Psoas muscle (tissue), 8 donors: ENCODE data around the gene RAPGEF4. TPM values are rescaled to one million over a fixed set of nuclear protein-coding genes. Genes with fewer than 3 reads are reported as not detected.

Experiments
- ATAC-seq, 4 donors: fragments of 200-7000 bp; cut with Tn5 transposase; one replicate each; pipeline ENCODE4 v1.9.1; 2020; ENCODE audit warnings: moderate library complexity in 3 of 4, mild to moderate bottlenecking in 2 of 4
- DNase-seq, 2 donors: peaks; one replicate each; pipeline ENCODE4 v3.0.0-alpha.2; 2020
- H3K27ac ChIP-seq: fragments of 200-600 bp; one replicate; pipeline ENCODE4 v1.8.0; 2022
- H3K27me3 ChIP-seq, 3 donors: fragments of 200-600 bp in 1 of 3; one replicate each; pipeline versions ENCODE4 v1.6.1 to v1.8.0; 2013 to 2022; ENCODE audit warnings: low read length in 2 of 3, mild to moderate bottlenecking in 2 of 3, moderate library complexity in 1 of 3; ENCODE audit not compliant: insufficient read depth in 3 of 3
- H3K36me3 ChIP-seq, 2 donors: fragments of 200-600 bp in 1 of 2; one replicate each; pipeline versions ENCODE4 v1.6.1 to v1.8.0; 2013 to 2022; ENCODE audit warnings: low read depth in 1 of 2, mild to moderate bottlenecking in 1 of 2, moderate library complexity in 1 of 2; ENCODE audit not compliant: insufficient read depth in 1 of 2
- H3K4me1 ChIP-seq: fragments of 200-600 bp; one replicate; pipeline ENCODE4 v1.8.0; 2022
- H3K4me3 ChIP-seq: fragments of 200-600 bp; one replicate; pipeline ENCODE4 v1.8.0; 2022; ENCODE audit warnings: mild to moderate bottlenecking
- H3K9me3 ChIP-seq: fragments of 200-600 bp; one replicate; pipeline ENCODE4 v1.8.0; 2022
- CTCF ChIP-seq: fragments of 200-600 bp; IDR thresholded peaks from one replicate; pipeline ENCODE4 v1.8.0; 2022; ENCODE audit warnings: antibody characterized with exemption
- WGBS, 3 donors: extraction: QIAGEN DNeasy Blood & Tissue Kit; methylation state at CpG; one replicate each; pipeline versions ENCODE4 v1.1.6 to v1.1.7; 2013; 5-methylcytosine and 5-hydroxymethylcytosine counted together
- intact Hi-C, 2 donors: fragments of 100-400 bp; cut with DNase I; formaldehyde crosslinking; loops; one replicate each; pipeline versions ENCODE4 v1.11.0 to v1.14.2; 2022
- polyA plus RNA-seq, 3 donors: library from polyadenylated mRNA; stranded (reverse); fragments of 200-250 nt; gene quantifications; one replicate each; pipeline ENCODE4 v1.2.3, GENCODE V29; 2013
- total RNA-seq, 4 donors: library from RNA; stranded (reverse); fragmentation: NEBNext Ultra II Directional in 2 of 4; extraction: Animal tissue kit (Norgen Biotek cat#: 25700) in 2 of 4; gene quantifications; one replicate each; pipeline versions ENCODE4 v1.2.1 to v1.2.4, GENCODE V29; 2021 to 2023
- donor health status: healthy with polysubstance abuse.
- donor health status: DM: no; HTN: no; CAD: no; lungs with moderate emphysema.
- donor health status: Bipolar disorder and iron deficiency.
- donor health status: healthy.
- donor health status: DM: yes; HTN: yes; CAD: no.
- donor health status: DM: no; HTN: no; CAD: no.
- donor health status: DM: no; HTN: no; CAD: no.
- donor health status: DM: yes; HTN: yes; CAD: no.

The RAPGEF4 gene
- total and polyA plus RNA-seq, 7 donors: 0.61 to 2.0 (median 0.92) TPM

- Histone ChIP-seq H3K9me3 (no peaks in the 10 kb centered on the region), H3K27me3 (no peaks in the 10 kb centered on the region), H3K36me3 (no peaks in the 10 kb centered on the region), H3K4me1 (peaks cover 32% of the 10 kb centered on the region), H3K4me3 (no peak overlapping the region), H3K27ac (no peak overlapping the region)
- ATAC-seq: no peak
- DNase-seq: no peak
- WGBS, 3 donors: 54 to 70% (median 61%) methylated on average over 4 of the region's 4 CpGs
- no peak for TF ChIP-seq CTCF
- intact Hi-C loops: no loop called here
These were observed 321.2 kb downstream of the RAPGEF4 start for GRCh38 chr2:173056705-173057364.

GRCh38 chr2:173058097-173058496 lies 322.5 kb downstream of the RAPGEF4 start:
- peak overlapping the region; percentile 62 for H3K27ac ChIP-seq
- peak; percentile 16 to 35 for DNase-seq
- H3K27me3 ChIP-seq: no peaks in the 10 kb centered on the region
- TF ChIP-seq CTCF: no peak
- peak; percentile 80 to 96 (median 90) for ATAC-seq
- intact Hi-C loops: no loop called here
- no peak overlapping the region for H3K4me3 ChIP-seq
- H3K4me1 ChIP-seq: peaks cover 32% of the 10 kb centered on the region
- no peaks in the 10 kb centered on the region for H3K36me3 ChIP-seq
- H3K9me3 ChIP-seq: no peaks in the 10 kb centered on the region

- TF ChIP-seq CTCF: no peak
- DNase-seq (no peak), ATAC-seq (no peak)
- Histone ChIP-seq H3K27ac (peak overlapping the region; percentile 62), H3K4me1 (peaks cover 32% of the 10 kb centered on the region), H3K4me3 (no peak overlapping the region), H3K27me3 (no peaks in the 10 kb centered on the region), H3K36me3 (no peaks in the 10 kb centered on the region), H3K9me3 (no peaks in the 10 kb centered on the region)
- 69 to 77% (median 69%) methylated on average over 2 of the region's 2 CpGs for WGBS, 3 donors
- intact Hi-C loops: no loop called here
These were observed 323.0 kb downstream of the RAPGEF4 start for GRCh38 chr2:173058673-173059072.

- no peak overlapping the region for H3K27ac ChIP-seq
- peaks cover 32% of the 10 kb centered on the region for H3K4me1 ChIP-seq
- no peak for DNase-seq
- H3K9me3 ChIP-seq: no peaks in the 10 kb centered on the region
- 94 to 99% (median 96%) methylated on average over 3 of the region's 3 CpGs for WGBS, 3 donors
- H3K4me3 ChIP-seq: no peak overlapping the region
- H3K36me3 ChIP-seq: no peaks in the 10 kb centered on the region
- ATAC-seq: no peak
- H3K27me3 ChIP-seq: no peaks in the 10 kb centered on the region
- intact Hi-C loops: no loop called here
- TF ChIP-seq CTCF: no peak
These were observed 323.6 kb downstream of the RAPGEF4 start for GRCh38 chr2:173059292-173059691.

- H3K27ac ChIP-seq: peak overlapping the region; percentile 26
- no peaks in the 10 kb centered on the region for H3K9me3 ChIP-seq
- DNase-seq (no peak), ATAC-seq (peak in 1 of 4 donors; percentile 63)
- H3K27me3 ChIP-seq: no peaks in the 10 kb centered on the region
- no peaks in the 10 kb centered on the region for H3K36me3 ChIP-seq
- TF ChIP-seq CTCF: no peak
- peaks cover 32% of the 10 kb centered on the region for H3K4me1 ChIP-seq
- H3K4me3 ChIP-seq: no peak overlapping the region
- WGBS, 3 donors: 43 to 65% (median 50%) methylated on average over 5 of the region's 5 CpGs
- intact Hi-C loops: no loop called here
These were observed 324.4 kb downstream of the RAPGEF4 start for GRCh38 chr2:173059971-173060461.
